Right lobe of liver (tissue), 4 donors: Measurements from ENCODE around the gene PRR12.

Experiments used
- CTCF ChIP-seq, 4 donors: fragments of 200-600 bp in 3 of 4; fragments of 450-650 bp in 1 of 4; IDR thresholded peaks; one replicate each; pipeline versions ENCODE4 v1.5.1 to v1.8.0; 2016 to 2022; ENCODE audit warnings: antibody characterized with exemption in 4 of 4, mild to moderate bottlenecking in 2 of 4
- POLR2A ChIP-seq: fragments of 450-650 bp; IDR thresholded peaks from one replicate; pipeline ENCODE4 v1.6.1; 2017; ENCODE audit warnings: antibody characterized with exemption, mild to moderate bottlenecking
- donor health status: DM: no; HTN: no; CAD: no.
- donor health status: DM: no; HTN: no; CAD: no.
- donor health status: DM: no; HTN: yes; CAD: no.

- TF ChIP-seq CTCF (IDR thresholded peaks at IDR 0.05) (no peak), POLR2A (no peak)
Measured at GRCh38 chr19:49596407-49596806, 5.4 kb downstream of the PRR12 start.
